K562 (cell line): ENCODE results near the gene CLTA. TPM values are rescaled to one million over a fixed set of nuclear protein-coding genes. Genes with fewer than 3 reads are reported as not detected.
A peak's percentile ranks its signal among the peaks of the same experiment; 100 is the strongest.

ENCODE experiments used
- DEAF1 ChIP-seq: fragments of 450-650 bp; formaldehyde crosslinking; IDR thresholded peaks from 2 replicates; pipeline ENCODE4 v1.4.0; 2020; ENCODE audit warnings: mild to moderate bottlenecking, moderate library complexity
- NR0B1 ChIP-seq: fragments of 450-650 bp; IDR thresholded peaks from one replicate; pipeline ENCODE4 v1.6.1; 2018; ENCODE audit warnings: mild to moderate bottlenecking, moderate library complexity; ENCODE audit not compliant: partially characterized antibody
- NRF1 ChIP-seq, 2 experiments: fragments of 450-650 bp; IDR thresholded peaks in 1 of 2; conservative IDR thresholded peaks in 1 of 2; 2 replicates each; pipeline ENCODE4 v1.6.1; 2014; ENCODE audit warnings: mild to moderate bottlenecking in 2 of 2
- POLR2A ChIP-seq: fragments of 450-650 bp; conservative IDR thresholded peaks from 2 replicates; pipeline ENCODE4 v1.6.1; 2016
- POLR2G ChIP-seq: fragments of 200-400 bp; formaldehyde crosslinking; IDR thresholded peaks from 2 replicates; pipeline ENCODE4 v1.6.1; 2017; ENCODE audit warnings: low read depth, mild to moderate bottlenecking, antibody characterized with exemption, low read length, moderate library complexity
- RCOR1 ChIP-seq, 2 experiments: IDR thresholded peaks; 2 replicates each; pipeline ENCODE4 v1.6.1; 2012; ENCODE audit warnings: low read depth in 2 of 2, low read length in 2 of 2, borderline replicate concordance in 1 of 2, improper control_type of control experiment in 1 of 2
- SMAD4 ChIP-seq: fragments of 250-450 bp; sonication (Bioruptor Pico); conservative IDR thresholded peaks from 2 replicates; pipeline ENCODE4 v1.8.0; 2021; ENCODE audit warnings: inconsistent platforms, mild to moderate bottlenecking, moderate library complexity
- SMARCA5 ChIP-seq: fragments of 450-650 bp; IDR thresholded peaks from 2 replicates; pipeline ENCODE4 v1.6.1; 2016
- THAP12 ChIP-seq: fragments of 250-450 bp; sonication (Bioruptor Pico); IDR thresholded peaks from 2 replicates; pipeline ENCODE4 v1.9.0; 2021; ENCODE audit warnings: mild to moderate bottlenecking, inconsistent platforms
- TSC22D4 ChIP-seq: fragments of 450-650 bp; IDR thresholded peaks from 2 replicates; pipeline ENCODE4 v1.6.1; 2016; ENCODE audit warnings: missing genetic modification characterization, missing biosample characterization, control low read depth
- ZMIZ1 ChIP-seq, 2 experiments: fragments of 150-350 bp in 1 of 2; IDR thresholded peaks; 2 replicates each; pipeline ENCODE4 v1.6.1; 2012 to 2016; ENCODE audit warnings: low read depth in 2 of 2, low read length in 2 of 2, mild to moderate bottlenecking in 1 of 2, moderate library complexity in 1 of 2
- ZNF274 ChIP-seq: IDR thresholded peaks from 2 replicates; pipeline ENCODE4 v1.6.1; 2011; ENCODE audit warnings: low read depth, mild to moderate bottlenecking, low read length, moderate library complexity, borderline replicate concordance
- ZNF644 ChIP-seq: fragments of 200-800 bp; sonication (Bioruptor generic); IDR thresholded peaks from 2 replicates; pipeline ENCODE4 v1.6.1; 2016; ENCODE audit warnings: low read depth, missing genetic modification characterization, missing compliant biosample characterization
- ZNF655 ChIP-seq: fragments of 250-450 bp; sonication (Bioruptor Pico); IDR thresholded peaks from 2 replicates; pipeline ENCODE4 v1.5.0; 2021
- polyA plus RNA-seq, 8 experiments: library from polyadenylated mRNA; depleted of rRNA in 4 of 8; stranded (reverse) in 5 of 8; unstranded in 3 of 8; fragments of >200 nt; fragmentation: Nextera tagmentation in 2 of 8; fragmentation: Illumina TruSeq in 1 of 8; extraction: Ambion mirVana in 2 of 8; extraction: Trizol in 1 of 8; gene quantifications; 2 replicates each; pipeline versions ENCODE4 v1.2.1 to v1.2.3, GENCODE V29; 2011 to 2014; ENCODE audit warnings: inconsistent platforms in 1 of 8, missing spikeins in 1 of 8
- total RNA-seq, 7 experiments: library from RNA; depleted of rRNA in 6 of 7; stranded (reverse); fragments of >200 nt in 6 of 7; fragmentation: Illumina TruSeq in 2 of 7; extraction: Trizol in 2 of 7; gene quantifications; 2 replicates each; pipeline versions ENCODE4 v1.2.1 to v1.2.3, GENCODE V29; 2011 to 2021; ENCODE audit warnings: low replicate concordance in 1 of 7

The CLTA gene
- total and polyA plus RNA-seq, 9 of the 15 experiments (the other 6 are each of a cell fraction or from before 2014, with no cell fraction given) = 37.8 to 219 (median 144) TPM

- TF ChIP-seq THAP12 (CRISPR knock-in tag) (no peak), RCOR1 (IDR thresholded peaks at IDR 0.05; ENCODE audit: borderline replicate concordance in 1 of 2, low read depth in 2 of 2, low read length in 2 of 2) (peak in 1 of 2 experiments; percentile 44; a peak in 1 of 4 replicates), ZNF655 (CRISPR knock-in tag) (no peak), ZMIZ1 (IDR thresholded peaks at IDR 0.05; ENCODE audit: low read depth in 2 of 2, low read length in 2 of 2) (no peak), POLR2A (no peak), NRF1 (conservative IDR thresholded peaks at IDR 0.05 in 1 of 2, IDR thresholded peaks at IDR 0.05 in 1 of 2) (peak; percentile 57 to 64), SMAD4 (CRISPR knock-in tag) (no peak), NR0B1 (no peak), DEAF1 (peak; percentile 55; the same call in 1 of the 2 replicates), ZNF644 (tag) (no peak), SMARCA5 (peak; percentile 78; the same call in 1 of the 2 replicates), POLR2G (no peak), ZNF274 (no peak), TSC22D4 (no peak)
These were observed 24.4 kb upstream of the CLTA start (continued) for GRCh38 chr9:36166168-36166927.
